ENCODE measurements around the gene HMCES. TPM values are rescaled to one million over a fixed set of nuclear protein-coding genes. Genes with fewer than 3 reads are reported as not detected.

Gene HMCES
- total RNA-seq, 2 donors from 2014 or later = 42.3 to 44.2 TPM

GRCh38 chr3:129315223-129315997 lies 36.7 kb downstream of the HMCES start:
- intact Hi-C loops (cut with DNase I, micrococcal nuclease) = no loop called here
- peak; percentile 28 for ATAC-seq

DNA sequence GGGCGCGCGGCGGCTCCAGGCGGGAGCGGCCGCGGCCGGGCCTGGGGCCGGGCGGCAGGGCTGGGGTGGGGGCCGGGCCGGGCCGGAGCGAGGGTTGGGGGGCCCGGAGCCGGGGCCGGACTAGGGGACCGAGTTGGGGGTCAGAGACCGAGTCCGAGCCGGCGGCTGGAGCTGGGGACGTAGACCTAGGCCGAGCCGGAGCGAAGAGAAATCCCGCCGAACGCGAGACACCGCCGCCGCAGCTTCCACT lies 37.3 kb downstream of the HMCES start:
- DNase-seq (no peak), ATAC-seq (no peak)
- intact Hi-C loops (cut with DNase I, micrococcal nuclease) = no loop called here

More at GRCh38 chr3:129315223-129315997, 36.7 kb downstream of the HMCES start:
- DNase-seq = peak; percentile 42 to 60

- intact Hi-C loops (cut with DNase I, micrococcal nuclease) = no loop called here
- DNase-seq (peak; percentile 79 to 92), ATAC-seq (peak; percentile 58)
Measured at GRCh38 chr3:129316248-129317013, 37.8 kb downstream of the HMCES start.

GRCh38 chr3:129317014-129317771 lies 38.5 kb downstream of the HMCES start:
- ATAC-seq (no peak), DNase-seq (no peak)
- intact Hi-C loops (cut with DNase I, micrococcal nuclease) = no loop called here

- ATAC-seq (no peak), DNase-seq (no peak)
- intact Hi-C loops (cut with DNase I, micrococcal nuclease) = no loop called here
Measured at GRCh38 chr3:129317848-129318247, 39.2 kb downstream of the HMCES start.

GRCh38 chr3:129318921-129319320 lies 40.3 kb downstream of the HMCES start:
- DNase-seq (no peak), ATAC-seq (no peak)
- intact Hi-C loops (cut with DNase I, micrococcal nuclease) = no loop called here

DNA sequence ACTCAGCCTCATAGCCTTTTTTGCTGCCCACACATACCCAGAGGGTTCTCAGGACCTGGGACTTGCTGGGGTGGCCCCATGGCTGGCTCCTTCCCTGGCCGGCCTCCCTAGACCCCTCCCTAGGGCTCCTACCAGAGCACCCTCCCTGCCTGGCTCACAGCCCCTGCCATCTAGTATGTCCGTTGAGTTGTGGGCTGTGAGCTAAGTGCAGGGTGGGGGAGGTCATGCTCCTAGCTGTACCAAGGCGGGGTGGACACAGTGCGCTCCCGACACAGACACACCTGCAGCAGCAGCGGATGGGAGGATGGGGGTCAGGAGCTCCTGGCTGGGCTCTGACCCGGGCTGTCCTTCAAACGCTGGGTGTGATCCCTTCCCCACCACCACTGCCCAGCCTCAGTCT lies 41.6 kb downstream of the HMCES start:
- intact Hi-C loops (cut with DNase I, micrococcal nuclease) = no loop called here
- ATAC-seq (no peak), DNase-seq (no peak)

DNA sequence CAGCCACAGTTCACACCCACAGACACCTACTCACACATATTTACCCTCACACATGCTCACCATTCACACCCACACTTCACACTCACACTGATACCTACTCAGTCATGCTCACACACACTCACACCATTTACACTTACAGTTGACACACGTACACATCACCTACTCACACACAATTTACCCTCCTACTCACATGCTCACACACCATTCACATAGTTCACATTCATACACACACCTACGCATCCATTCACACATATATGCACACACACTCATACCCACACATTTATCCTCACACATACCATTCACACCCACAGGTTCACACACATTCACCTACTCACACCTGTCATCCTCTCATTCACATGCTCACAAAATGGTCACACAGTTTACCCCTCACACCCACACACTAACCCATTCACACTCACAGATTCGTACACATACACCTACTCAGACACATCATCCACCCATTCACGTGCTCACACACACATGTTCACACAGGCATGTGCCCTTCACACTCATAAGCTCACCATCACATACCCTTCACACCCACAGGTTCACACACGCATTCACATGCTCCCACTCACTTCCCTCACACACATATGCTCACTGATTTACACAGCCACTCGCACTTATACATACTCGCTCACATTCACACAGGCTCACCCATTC lies 42.3 kb downstream of the HMCES start:
- ATAC-seq = no peak
- no peak for DNase-seq
- intact Hi-C loops (cut with DNase I, micrococcal nuclease) = no loop called here

DNA sequence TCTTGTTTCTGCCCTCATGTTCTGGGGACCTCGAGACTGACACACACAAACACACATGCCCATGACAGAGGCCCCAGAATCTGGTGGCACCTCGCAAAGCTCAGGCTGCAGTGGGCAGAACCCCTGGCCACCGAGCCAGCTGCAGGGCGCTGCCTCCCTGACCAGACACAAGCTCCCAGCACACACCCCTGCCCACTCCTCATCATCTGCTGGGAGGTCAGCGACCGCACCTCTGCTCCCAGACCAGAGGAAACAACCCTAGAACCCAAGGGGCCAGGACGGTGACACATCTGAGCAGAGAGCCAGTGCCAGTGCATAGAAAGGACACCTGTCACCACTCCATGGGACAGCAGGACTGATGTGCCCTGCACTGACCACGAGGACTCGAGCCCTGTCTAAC lies 43.2 kb downstream of the HMCES start:
- ATAC-seq = no peak
- no peak for DNase-seq
- intact Hi-C loops (cut with DNase I, micrococcal nuclease) = no loop called here

GRCh38 chr3:129323651-129324294 lies 45.1 kb downstream of the HMCES start:
- ATAC-seq (peak; percentile 21), DNase-seq (no peak)
- intact Hi-C loops (cut with DNase I, micrococcal nuclease) = no loop called here

DNA sequence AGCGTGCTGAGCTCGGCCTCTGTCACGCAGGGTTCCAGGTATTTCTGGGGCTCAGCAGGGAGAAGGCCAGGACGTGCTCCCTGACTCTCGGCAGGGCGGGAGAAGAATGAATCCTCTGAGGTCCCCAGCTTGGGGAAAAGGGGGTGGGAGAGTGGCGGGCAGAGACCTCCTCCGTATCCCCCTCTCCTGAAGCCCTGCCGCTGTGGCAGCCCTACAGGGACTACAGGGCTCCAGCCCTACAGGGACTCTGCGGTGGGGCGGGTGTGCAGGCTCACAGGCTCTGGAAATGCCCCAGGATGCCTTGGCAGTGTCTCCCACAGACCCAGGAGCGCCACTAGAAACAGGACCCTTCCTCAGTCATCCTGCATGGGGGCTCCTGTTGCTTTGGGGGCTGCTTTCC lies 46.2 kb downstream of the HMCES start:
- DNase-seq (no peak), ATAC-seq (no peak)
- intact Hi-C loops (cut with DNase I, micrococcal nuclease) = no loop called here

- DNase-seq = no peak
- intact Hi-C loops (cut with DNase I, micrococcal nuclease) = no loop called here
Measured at GRCh38 chr3:129325383-129325782, 46.7 kb downstream of the HMCES start.

GRCh38 chr3:129326138-129326537 lies 47.5 kb downstream of the HMCES start:
- intact Hi-C loops (cut with DNase I, micrococcal nuclease) = no loop called here
- no peak for DNase-seq
- no peak for ATAC-seq

More at GRCh38 chr3:129325383-129325782, 46.7 kb downstream of the HMCES start:
- no peak for ATAC-seq

DNA sequence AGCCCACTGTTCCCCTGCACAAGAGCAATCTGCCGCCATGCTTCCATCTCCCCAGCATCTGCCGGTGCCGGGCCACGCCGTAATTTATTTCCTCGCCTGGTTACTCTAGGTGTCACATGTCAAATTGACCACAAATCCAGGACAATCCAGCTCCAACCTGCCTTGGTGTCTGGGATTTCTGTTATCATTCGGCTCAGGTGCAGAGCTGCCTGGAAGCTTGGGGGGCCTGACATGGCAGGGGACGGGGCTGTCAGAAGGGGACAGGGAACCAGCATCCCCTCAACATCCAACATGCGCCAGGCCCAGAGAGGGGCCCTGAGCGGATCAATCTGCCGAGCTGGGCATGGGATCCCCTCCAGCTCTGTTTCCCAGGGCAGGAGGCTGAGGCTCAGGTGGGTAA lies 47.9 kb downstream of the HMCES start:
- DNase-seq (no peak), ATAC-seq (no peak)
- intact Hi-C loops (cut with DNase I, micrococcal nuclease) = no loop called here

- DNase-seq = no peak
- ATAC-seq = no peak
- intact Hi-C loops (cut with DNase I, micrococcal nuclease) = no loop called here
Measured at GRCh38 chr3:129327510-129327909, 48.8 kb downstream of the HMCES start.

GRCh38 chr3:129329858-129330257 lies 51.2 kb downstream of the HMCES start:
- intact Hi-C loops (cut with DNase I, micrococcal nuclease) = no loop called here
- no peak for ATAC-seq
- no peak for DNase-seq

DNA sequence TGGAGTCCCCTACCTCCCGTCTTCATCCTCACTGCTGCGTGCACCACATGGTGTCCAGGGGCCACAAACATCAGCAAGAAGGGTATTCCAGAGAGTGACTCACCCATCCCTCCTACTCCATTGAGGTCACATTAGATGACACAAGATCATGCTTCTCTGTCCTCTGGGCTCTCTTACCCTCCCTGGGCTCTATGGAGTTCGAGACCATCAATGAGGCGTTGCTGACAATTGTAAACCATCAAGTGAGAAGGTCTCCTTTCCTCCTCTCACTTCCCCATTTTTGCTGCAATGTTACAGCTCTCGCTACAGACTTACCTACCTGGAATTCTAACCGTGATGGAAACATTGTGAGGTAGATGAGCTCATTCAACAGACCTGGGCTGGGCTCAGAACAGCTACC lies 51.7 kb downstream of the HMCES start:
- ATAC-seq (no peak), DNase-seq (no peak)
- intact Hi-C loops (cut with DNase I, micrococcal nuclease) = no loop called here

DNA sequence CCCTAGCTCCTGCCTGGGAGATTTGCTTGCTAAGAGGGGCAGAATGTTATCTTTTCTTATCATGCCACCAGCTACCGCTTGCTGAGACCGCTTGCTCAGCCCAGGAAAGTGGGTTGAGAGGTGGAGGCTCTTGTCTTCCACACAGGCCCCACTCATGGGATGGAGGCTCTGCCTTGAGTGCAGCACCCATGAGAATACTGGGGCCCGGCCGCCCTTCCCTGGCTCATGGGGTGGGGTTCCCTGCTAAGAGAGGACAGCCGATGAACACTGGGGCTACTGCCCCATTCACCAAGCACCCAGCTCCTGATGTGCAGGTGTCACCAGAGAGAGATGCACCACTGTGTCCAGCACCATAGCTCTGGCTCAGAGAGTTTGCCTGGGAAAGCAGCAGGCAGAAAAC lies 55.2 kb downstream of the HMCES start:
- ATAC-seq (no peak), DNase-seq (no peak)
- intact Hi-C loops (cut with DNase I, micrococcal nuclease) = no loop called here

GRCh38 chr3:129336093-129336706 lies 57.5 kb downstream of the HMCES start:
- intact Hi-C loops (cut with DNase I, micrococcal nuclease) = no loop called here
- ATAC-seq = peak; percentile 76
- no peak for DNase-seq

Measured in left colon (tissue), 2 donors.